ENCODE results near the gene ZFPM1. TPM values are rescaled to one million over a fixed set of nuclear protein-coding genes. Genes with fewer than 3 reads are reported as not detected.

ZFPM1 gene
- total RNA-seq, 1 experiment from 2014 or later, result 5.0 TPM

GRCh38 chr16:88512728-88513696 is 59.9 kb downstream of the ZFPM1 start:
- H3K4me1 Mint-ChIP-seq (ENCODE audit: insufficient read depth, unreplicated experiment), result no peaks in the 10 kb centered on the region
- no peaks in the 10 kb centered on the region for H3K27me3 Mint-ChIP-seq (ENCODE audit: insufficient read depth, unreplicated experiment)
- no peak for DNase-seq (ENCODE audit: unreplicated experiment)
- H3K27ac Mint-ChIP-seq (ENCODE audit: low read depth, unreplicated experiment), result no peak overlapping the region
- ChIA-PET CTCF (no interaction called here), POLR2A (no interaction called here)
- H3K4me3 Mint-ChIP-seq (ENCODE audit: unreplicated experiment), result no peak overlapping the region
- peaks cover 10% of the 10 kb centered on the region for H3K9me3 Mint-ChIP-seq (ENCODE audit: unreplicated experiment)
- intact Hi-C loops (cut with micrococcal nuclease), result no loop called here
- no TSS peak for BruUV-seq (replicated peaks)
- no peak for TF ChIP-seq CTCF (IDR thresholded peaks at IDR 0.05; ENCODE audit: unreplicated experiment)
- H3K36me3 Mint-ChIP-seq (ENCODE audit: insufficient read depth, unreplicated experiment), result peaks cover 6% of the 10 kb centered on the region

- ChIA-PET CTCF (no interaction called here), POLR2A (no interaction called here)
- H3K36me3 Mint-ChIP-seq (ENCODE audit: insufficient read depth, unreplicated experiment), result peaks cover 6% of the 10 kb centered on the region
- no peak overlapping the region for H3K4me3 Mint-ChIP-seq (ENCODE audit: unreplicated experiment)
- DNase-seq (ENCODE audit: unreplicated experiment), result no peak
- no peak overlapping the region for H3K27ac Mint-ChIP-seq (ENCODE audit: low read depth, unreplicated experiment)
- H3K9me3 Mint-ChIP-seq (ENCODE audit: unreplicated experiment), result peaks cover 20% of the 10 kb centered on the region
- BruUV-seq (replicated peaks), result no TSS peak
- intact Hi-C loops (cut with micrococcal nuclease), result no loop called here
- H3K27me3 Mint-ChIP-seq (ENCODE audit: insufficient read depth, unreplicated experiment), result no peaks in the 10 kb centered on the region
- H3K4me1 Mint-ChIP-seq (ENCODE audit: insufficient read depth, unreplicated experiment), result no peaks in the 10 kb centered on the region
- TF ChIP-seq CTCF (IDR thresholded peaks at IDR 0.05; ENCODE audit: unreplicated experiment), result no peak
Observed at GRCh38 chr16:88514070-88514469, 61.0 kb downstream of the ZFPM1 start.

GRCh38 chr16:88514526-88515232 is 61.6 kb downstream of the ZFPM1 start:
- no peaks in the 10 kb centered on the region for H3K4me1 Mint-ChIP-seq (ENCODE audit: insufficient read depth, unreplicated experiment)
- peaks cover 6% of the 10 kb centered on the region for H3K36me3 Mint-ChIP-seq (ENCODE audit: insufficient read depth, unreplicated experiment)
- H3K27ac Mint-ChIP-seq (ENCODE audit: low read depth, unreplicated experiment), result no peak overlapping the region
- POLR2A ChIA-PET, result no interaction called here
- no TSS peak for BruUV-seq (replicated peaks)
- H3K9me3 Mint-ChIP-seq (ENCODE audit: unreplicated experiment), result peaks cover 26% of the 10 kb centered on the region
- no peaks in the 10 kb centered on the region for H3K27me3 Mint-ChIP-seq (ENCODE audit: insufficient read depth, unreplicated experiment)
- no peak for TF ChIP-seq CTCF (IDR thresholded peaks at IDR 0.05; ENCODE audit: unreplicated experiment)
- CTCF ChIA-PET, result interaction anchor here (0.5 kb wide), 1 partner anchor 31 kb away, joined by 3 read pairs; no protein-coding TSS in a partner anchor
- intact Hi-C loops (cut with micrococcal nuclease), result no loop called here
- no peak overlapping the region for H3K4me3 Mint-ChIP-seq (ENCODE audit: unreplicated experiment)
- no peak for DNase-seq (ENCODE audit: unreplicated experiment)

- H3K4me3 Mint-ChIP-seq (ENCODE audit: unreplicated experiment), result no peak overlapping the region
- no peaks in the 10 kb centered on the region for H3K4me1 Mint-ChIP-seq (ENCODE audit: insufficient read depth, unreplicated experiment)
- ChIA-PET CTCF (no interaction called here), POLR2A (no interaction called here)
- peaks cover 6% of the 10 kb centered on the region for H3K36me3 Mint-ChIP-seq (ENCODE audit: insufficient read depth, unreplicated experiment)
- no peak overlapping the region for H3K27ac Mint-ChIP-seq (ENCODE audit: low read depth, unreplicated experiment)
- H3K27me3 Mint-ChIP-seq (ENCODE audit: insufficient read depth, unreplicated experiment), result no peaks in the 10 kb centered on the region
- no TSS peak for BruUV-seq (replicated peaks)
- no peak for TF ChIP-seq CTCF (IDR thresholded peaks at IDR 0.05; ENCODE audit: unreplicated experiment)
- intact Hi-C loops (cut with micrococcal nuclease), result no loop called here
- no peak for DNase-seq (ENCODE audit: unreplicated experiment)
- H3K9me3 Mint-ChIP-seq (ENCODE audit: unreplicated experiment), result peaks cover 33% of the 10 kb centered on the region
Observed at GRCh38 chr16:88515371-88515770, 62.3 kb downstream of the ZFPM1 start.
